ENCODE measurements around the gene NCOA3.
A peak's percentile ranks its signal among the peaks of the same experiment; 100 is the strongest.
"Not testable (repeated sequence)": the region's sequence is repeated elsewhere in the genome, so short reads cannot be mapped to it uniquely, and the experiment has no call there.

NCOA3 gene

GRCh38 chr20:47571426-47571825 lies 69.7 kb downstream of the NCOA3 start:
- no peak for DNase-seq

DNA sequence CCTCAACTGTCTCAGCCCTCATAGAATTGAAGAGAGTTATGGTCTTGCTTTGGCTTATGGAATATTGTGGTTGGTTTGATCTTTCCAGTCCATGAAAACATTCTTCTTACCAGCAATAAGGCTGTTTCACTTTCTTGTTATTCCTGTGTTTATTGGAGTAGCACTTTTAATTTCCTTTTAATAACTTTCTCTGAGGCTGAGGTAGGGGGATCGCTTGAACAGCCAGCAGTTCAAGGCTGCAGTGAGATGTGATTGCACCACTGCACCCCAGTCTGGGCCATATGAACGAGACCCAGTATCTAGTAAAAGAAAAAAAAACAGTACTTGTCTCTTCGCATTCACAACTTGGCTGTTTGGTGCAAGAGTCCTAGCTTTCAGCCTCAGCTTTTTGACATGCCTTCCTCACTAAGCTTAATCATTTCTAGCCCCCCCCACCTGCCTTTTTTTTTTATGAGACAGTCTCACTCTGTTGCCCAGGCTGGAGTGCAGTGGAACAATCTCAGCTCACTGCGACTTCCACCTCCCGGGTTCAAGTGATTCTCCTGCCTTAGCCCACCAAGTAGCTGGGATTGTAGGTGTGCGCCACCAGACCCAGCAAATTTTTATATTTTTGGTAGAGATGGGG lies 70.5 kb downstream of the NCOA3 start:
- DNase-seq = no peak

DNA sequence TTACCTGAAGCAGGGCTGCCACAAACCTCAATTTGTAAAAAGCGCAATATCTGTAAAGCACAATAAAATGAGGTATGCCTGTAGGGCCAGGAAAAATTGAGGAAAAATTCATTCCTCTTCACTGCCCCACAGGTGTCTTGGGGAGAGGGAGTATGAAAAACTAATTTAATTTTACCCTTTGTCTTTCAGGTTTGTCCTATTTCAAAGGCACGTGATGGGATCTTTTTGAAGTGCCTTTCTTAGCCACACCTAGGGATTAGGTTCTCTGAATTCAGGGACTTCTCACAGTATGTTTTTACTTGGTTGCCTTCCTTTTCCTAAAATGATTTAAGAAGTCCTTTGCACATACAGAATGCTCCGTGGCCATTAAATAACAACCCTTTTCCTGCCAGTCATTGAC lies 71.9 kb downstream of the NCOA3 start:
- no peak for DNase-seq

- peak; percentile 27 for DNase-seq
Observed at GRCh38 chr20:47574616-47575364, 73.1 kb downstream of the NCOA3 start.

DNA sequence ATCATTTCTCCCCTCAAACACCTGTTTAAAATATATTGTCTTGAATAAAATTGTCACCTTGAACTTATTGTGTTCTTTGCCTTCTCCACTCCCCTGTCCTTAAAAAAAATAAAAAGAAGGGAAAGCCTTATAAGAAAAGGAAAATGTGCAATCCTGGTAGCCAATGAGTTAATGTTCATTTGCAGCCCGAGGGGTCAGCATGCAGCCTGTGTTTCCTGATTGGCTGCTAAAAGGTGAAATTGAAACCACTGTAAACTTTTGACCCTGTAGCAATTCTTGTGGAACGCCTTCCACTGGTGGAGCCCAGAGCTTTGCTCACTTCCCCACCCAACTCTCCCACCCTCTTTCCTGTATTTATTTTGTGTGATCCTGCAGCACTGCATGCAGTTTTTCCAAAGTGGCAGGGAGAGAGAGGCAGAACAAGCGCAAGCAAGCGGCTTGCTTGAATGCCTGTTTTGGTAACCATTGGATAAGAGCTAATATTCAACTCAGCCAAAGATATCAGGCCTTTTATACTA lies 74.9 kb downstream of the NCOA3 start:
- DNase-seq = peak; percentile 47

GRCh38 chr20:47577314-47577713 lies 75.6 kb downstream of the NCOA3 start:
- no peak for DNase-seq

DNA sequence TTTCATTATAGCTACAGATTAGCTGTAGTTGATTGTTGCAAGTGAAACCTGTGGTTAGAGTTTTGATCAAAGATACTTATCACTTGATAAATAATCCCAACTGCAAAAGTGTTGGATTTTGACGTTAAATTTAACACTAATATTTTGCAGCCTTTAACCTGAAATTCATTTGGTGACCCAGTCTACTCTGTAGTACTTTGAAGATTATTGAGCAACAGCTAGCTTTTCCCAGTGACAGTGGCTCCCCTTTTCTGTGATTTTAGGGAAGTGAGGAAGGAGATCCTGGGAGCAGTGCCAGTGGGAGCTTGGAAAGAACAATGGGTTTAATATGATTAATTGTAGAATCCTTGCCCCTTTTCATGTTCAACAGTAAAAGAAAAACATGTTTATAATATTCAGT lies 76.9 kb downstream of the NCOA3 start:
- DNase-seq = no peak

GRCh38 chr20:47580686-47581085 lies 79.0 kb downstream of the NCOA3 start:
- DNase-seq = not testable (repeated sequence)

GRCh38 chr20:47581090-47581489 lies 79.4 kb downstream of the NCOA3 start:
- DNase-seq = no peak

DNA sequence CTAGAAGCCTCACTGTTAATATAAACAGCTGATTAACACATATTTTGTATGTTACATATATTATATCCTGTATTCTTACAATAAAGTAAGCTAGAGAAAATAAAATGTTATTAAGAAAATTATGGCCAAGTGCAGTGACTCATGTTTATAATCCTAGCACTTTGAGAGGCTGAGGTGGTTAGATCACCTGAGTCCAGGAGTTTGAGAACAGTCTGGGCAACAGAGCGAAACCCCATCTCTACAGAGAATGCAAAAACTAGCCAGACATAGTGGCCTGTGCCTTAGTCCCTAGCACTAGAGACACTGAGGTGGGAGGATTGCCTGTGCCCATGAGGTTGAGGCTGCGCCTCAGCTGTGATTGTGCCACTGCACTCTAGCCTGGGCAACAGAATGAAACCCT lies 81.9 kb downstream of the NCOA3 start:
- no peak for DNase-seq

GRCh38 chr20:47585087-47585747 lies 83.5 kb downstream of the NCOA3 start:
- DNase-seq = no peak

GRCh38 chr20:47586649-47587294 lies 85.1 kb downstream of the NCOA3 start:
- no peak for DNase-seq

DNA sequence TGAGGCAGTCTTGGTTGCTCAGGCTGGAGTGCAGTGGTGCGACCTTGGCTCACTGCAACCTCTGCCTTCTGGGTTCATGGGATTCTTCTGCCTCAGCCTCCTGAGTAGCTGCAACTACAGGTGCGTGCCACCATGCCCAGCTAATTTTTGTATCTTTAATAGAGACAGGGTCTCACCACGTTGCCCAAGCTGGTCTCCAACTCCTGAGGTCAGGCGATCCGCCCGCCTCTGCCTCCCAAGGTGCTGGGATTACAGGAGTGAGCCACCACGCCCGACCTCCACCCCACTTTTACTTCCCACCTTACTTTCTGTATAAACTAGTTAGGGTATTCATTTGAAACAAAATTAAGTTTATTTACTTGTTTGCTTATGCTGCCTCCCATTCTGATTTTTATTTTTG lies 86.5 kb downstream of the NCOA3 start:
- no peak for DNase-seq

- DNase-seq = no peak
Observed at GRCh38 chr20:47591231-47591630, 89.5 kb downstream of the NCOA3 start.

DNA sequence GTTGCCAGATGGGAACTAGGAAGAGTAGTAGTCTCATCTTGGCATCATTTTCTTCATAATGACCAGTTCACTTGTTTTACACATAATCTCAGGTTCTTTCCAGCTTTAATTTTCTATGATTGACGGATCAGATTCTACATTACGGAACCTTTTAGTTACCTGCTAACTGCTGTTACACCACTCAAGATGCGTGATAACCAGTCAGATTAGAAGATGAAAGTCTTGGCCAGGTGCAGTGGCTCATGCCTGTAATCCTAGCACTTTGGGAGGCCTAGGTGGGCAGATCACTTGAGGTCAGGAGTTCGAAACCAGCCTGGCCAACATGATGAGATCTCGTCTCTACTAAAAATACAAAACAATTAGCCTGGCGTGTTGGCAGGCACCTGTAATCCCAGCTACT lies 92.5 kb downstream of the NCOA3 start:
- DNase-seq = no peak

GRCh38 chr20:47595138-47595537 lies 93.5 kb downstream of the NCOA3 start:
- DNase-seq = not testable (repeated sequence)

DNA sequence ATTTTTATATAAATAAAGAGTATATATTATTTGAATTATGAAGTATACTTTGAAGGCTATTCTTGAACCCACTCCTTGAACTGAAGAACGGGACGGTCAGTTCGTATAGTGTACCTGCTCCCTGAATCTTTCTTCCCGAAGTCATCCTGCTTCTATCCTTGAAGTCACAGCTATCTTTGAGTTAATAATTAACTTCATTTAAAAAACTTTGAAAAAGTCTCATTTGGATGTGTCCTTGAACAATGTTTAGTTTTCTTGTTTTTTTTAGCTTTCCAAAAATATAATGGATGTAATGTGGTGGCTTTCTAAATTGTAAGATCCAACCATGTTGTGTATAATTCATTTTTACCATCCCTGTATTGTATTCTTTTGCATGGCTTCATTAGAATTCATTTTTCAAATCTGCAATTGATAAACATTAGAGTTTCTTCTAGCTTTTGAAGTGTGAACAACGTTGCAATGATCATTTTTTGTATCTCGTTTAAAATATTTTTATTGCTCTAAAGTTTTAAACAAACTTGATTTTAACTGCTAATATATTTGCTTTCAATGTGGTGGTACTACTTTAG lies 94.4 kb downstream of the NCOA3 start:
- no peak for DNase-seq

- no peak for DNase-seq
Observed at GRCh38 chr20:47597090-47597489, 95.4 kb downstream of the NCOA3 start.

DNA sequence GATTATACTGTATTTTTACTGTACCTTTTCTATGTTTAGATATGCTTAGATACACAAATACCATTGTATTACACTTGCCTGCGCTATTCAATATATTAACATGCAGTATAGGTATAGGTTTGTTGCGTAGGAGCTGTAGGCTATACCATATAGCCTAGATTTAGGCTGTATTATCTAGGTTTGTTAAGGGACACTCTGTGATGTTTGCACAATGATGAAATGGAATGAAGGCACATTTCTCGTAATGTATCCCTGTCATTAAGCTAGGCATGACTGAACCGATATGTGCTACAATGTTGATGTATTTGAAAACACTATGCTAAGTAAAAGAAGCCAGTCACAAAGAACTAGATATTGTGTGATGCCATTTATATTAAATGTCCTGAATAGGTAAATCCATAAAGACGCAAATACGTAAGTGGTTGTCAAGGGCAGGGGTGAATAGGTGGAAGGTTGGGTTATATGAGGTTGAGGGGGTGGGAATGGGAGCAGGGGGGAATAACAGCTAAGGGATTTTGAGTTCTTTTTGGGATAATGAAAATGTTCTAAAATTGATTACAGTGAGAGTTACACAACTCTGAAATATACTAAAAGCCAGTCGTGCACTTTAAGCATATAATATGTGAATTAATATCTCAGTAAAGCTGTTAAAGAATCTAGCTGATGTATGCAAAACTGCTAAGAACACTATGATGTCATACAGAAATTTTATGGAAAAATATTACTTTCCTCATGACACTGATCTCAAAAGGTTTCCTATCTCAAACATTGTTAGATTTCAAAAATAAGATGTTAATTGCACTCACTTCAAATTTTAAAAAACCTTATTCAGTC lies 97.4 kb downstream of the NCOA3 start:
- no peak for DNase-seq

DNA sequence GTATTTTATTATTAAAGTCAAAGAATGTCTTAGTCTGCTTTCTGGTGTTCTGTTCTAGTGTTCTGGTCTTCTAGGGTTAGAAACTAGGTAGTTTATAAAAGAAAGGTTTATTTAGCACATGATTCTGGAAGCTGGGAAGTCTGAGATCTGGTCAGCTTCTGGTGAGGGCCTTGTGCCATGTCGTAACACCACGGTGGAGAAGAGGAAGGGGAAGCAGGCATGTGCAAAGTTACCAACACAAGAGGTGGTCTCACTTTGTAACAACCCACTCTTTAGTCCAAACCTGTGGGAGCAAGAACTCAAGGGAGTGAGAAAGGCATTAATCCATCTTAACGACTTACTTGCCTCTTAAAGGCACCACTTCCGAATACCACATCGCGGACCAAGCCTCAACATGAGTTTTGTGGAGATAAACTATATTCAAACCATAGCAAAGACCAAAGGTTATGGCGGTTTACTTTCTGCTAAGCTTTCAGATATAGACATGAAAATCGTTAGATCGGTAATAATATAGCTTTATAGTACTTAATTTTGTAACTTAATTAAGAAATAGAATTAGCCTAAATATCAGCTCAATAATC lies 99.4 kb downstream of the NCOA3 start:
- DNase-seq = no peak

DNA sequence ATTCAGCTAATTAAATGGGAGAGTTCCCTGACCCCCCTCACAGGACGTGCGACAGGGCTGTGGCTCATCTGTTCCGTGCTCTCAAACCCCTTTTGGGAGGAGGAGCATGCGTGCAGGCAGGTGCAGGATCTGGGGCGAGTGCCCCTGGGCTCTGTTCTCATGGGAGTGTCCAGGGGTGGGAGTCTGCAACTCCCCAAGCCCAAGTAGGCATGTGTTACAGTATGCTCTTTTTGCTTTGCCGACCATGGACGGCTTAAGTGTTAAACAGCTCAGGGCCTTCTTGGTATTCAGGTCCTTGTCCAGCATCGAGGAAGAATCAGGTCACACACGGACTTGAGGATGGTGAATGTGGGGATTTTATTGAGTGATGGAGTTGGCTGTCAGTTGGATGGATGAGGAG lies 101.6 kb downstream of the NCOA3 start:
- DNase-seq = no peak
